ENCODE measurements around the gene FAM234A.

GRCh38 chr16:243348-243747 lies 8.7 kb downstream of the FAM234A start:
- TF ChIP-seq POLR2A (IDR thresholded peaks at IDR 0.05; ENCODE audit: low read depth, low read length) (no peak), TAF1 (IDR thresholded peaks at IDR 0.05; ENCODE audit: borderline replicate concordance, low read depth, low read length) (no peak)
